HepG2 (cell line): ENCODE measurements around the gene RAB27B. TPM values are rescaled to one million over a fixed set of nuclear protein-coding genes. Genes with fewer than 3 reads are reported as not detected.

Source experiments
- ATAC-seq: fragments of 200-7000 bp; cut with Tn5 transposase; 3 replicates; pipeline ENCODE4 v1.9.1; 2020; ENCODE audit warnings: mild to moderate bottlenecking, moderate library complexity
- BruUV-seq: library from RNA; stranded (reverse); fragments of 400-500 nt; replicated peaks from 2 replicates; lab custom pipeline; 2021; lab: Mats Ljungman, UMichigan
- CTCF ChIA-PET: fragments of 300-600 bp; formaldehyde crosslinking; extraction: SDS; loops from one replicate; lab custom pipeline; 2021; ENCODE audit warnings: low total read pairs, inconsistent platforms, low intra/inter-chr PET ratio; lab: Yijun Ruan, JAX
- POLR2A ChIA-PET: fragments of 350-600 bp; sonication (Branson Sonifier 250); formaldehyde crosslinking; loops from one replicate; lab custom pipeline; 2020; ENCODE audit warnings: antibody characterized with exemption, inconsistent platforms; lab: Yijun Ruan, JAX
- DNase-seq: peaks from one replicate; pipeline ENCODE4 v3.0.0-alpha.2; 2015; ENCODE audit warnings: low spot score
- FAIRE-seq: peaks from 3 replicates; lab custom pipeline; 2011; peaks lifted over from hg19 to GRCh38; lab: Jason Lieb, UNC
- H2AFZ ChIP-seq: one replicate; pipeline ENCODE4 v1.6.1; 2011; ENCODE audit warnings: low read length, inconsistent platforms
- H3K27ac ChIP-seq: fragments of 300-600 bp; 3 replicates; pipeline ENCODE4 v1.8.0; 2011; ENCODE audit warnings: mixed run types, mild to moderate bottlenecking, mixed read lengths, low read length, inconsistent platforms; ENCODE audit not compliant: insufficient read depth; ENCODE audit errors: extremely low read length
- H3K27me3 ChIP-seq, 2 experiments: fragments of 200-600 bp in 1 of 2; 2 replicates in 1 of 2; 3 replicates in 1 of 2; pipeline versions ENCODE4 v1.6.0 to v1.8.0; 2011; ENCODE audit warnings: low read length in 2 of 2, mild to moderate bottlenecking in 2 of 2, moderate library complexity in 2 of 2, inconsistent platforms in 1 of 2; ENCODE audit not compliant: insufficient read depth in 2 of 2, control insufficient read depth in 1 of 2
- H3K36me3 ChIP-seq, 2 experiments: fragments of 200-600 bp in 1 of 2; replicated peaks in 1 of 2; 2 replicates in 1 of 2; 3 replicates in 1 of 2; pipeline versions ENCODE4 v1.5.1 to v1.8.0; 2011; ENCODE audit warnings: low read length in 2 of 2, inconsistent platforms in 1 of 2; ENCODE audit not compliant: insufficient read depth in 2 of 2, control insufficient read depth in 1 of 2
- H3K4me1 ChIP-seq: 2 replicates; pipeline ENCODE4 v1.5.1; 2012; ENCODE audit warnings: low read length, inconsistent platforms; ENCODE audit not compliant: insufficient read depth
- H3K4me2 ChIP-seq: 2 replicates; pipeline ENCODE4 v1.6.0; 2011; ENCODE audit warnings: low read depth, low read length, inconsistent platforms
- H3K4me3 ChIP-seq, 3 experiments: fragments of 200-600 bp in 1 of 3; sonication (generic), shearing (Covaris generic) in 1 of 3; replicated peaks in 1 of 3; 2 replicates each; pipeline ENCODE4 v1.5.1; 2011 to 2016; ENCODE audit warnings: low read length in 3 of 3, inconsistent platforms in 2 of 3, low read depth in 2 of 3, mild to moderate bottlenecking in 2 of 3, control low read depth in 1 of 3, mixed read lengths in 1 of 3; ENCODE audit not compliant: insufficient read depth in 1 of 3
- H3K79me2 ChIP-seq: one replicate; pipeline ENCODE4 v1.6.1; 2011; ENCODE audit warnings: low read length, inconsistent platforms; ENCODE audit not compliant: insufficient read depth
- H3K9ac ChIP-seq: 2 replicates; pipeline ENCODE4 v1.6.0; 2011; ENCODE audit warnings: mild to moderate bottlenecking, low read depth, low read length, inconsistent platforms; ENCODE audit not compliant: insufficient read depth
- H3K9me3 ChIP-seq: 2 replicates; pipeline ENCODE4 v1.5.1; 2012; ENCODE audit warnings: mild to moderate bottlenecking, low read length
- H4K20me1 ChIP-seq: 2 replicates; pipeline ENCODE4 v1.6.0; 2011; ENCODE audit warnings: inconsistent platforms, mild to moderate bottlenecking, low read length, moderate library complexity; ENCODE audit not compliant: insufficient read depth
- GABPB1 ChIP-seq: IDR thresholded peaks from 2 replicates; pipeline ENCODE4 v1.6.1; 2016; ENCODE audit warnings: mild to moderate bottlenecking, missing genetic modification reagents, moderate library complexity, missing compliant biosample characterization
- MED1 ChIP-seq: sonication (generic); formaldehyde crosslinking; IDR thresholded peaks from 2 replicates; pipeline ENCODE4 v1.4.0; 2020; ENCODE audit warnings: missing genetic modification reagents
- RFXAP ChIP-seq: sonication (generic); formaldehyde crosslinking; IDR thresholded peaks from 2 replicates; pipeline ENCODE4 v1.4.0; 2020; ENCODE audit warnings: missing genetic modification reagents, borderline replicate concordance
- TMF1 ChIP-seq: sonication (generic); formaldehyde crosslinking; IDR thresholded peaks from 2 replicates; pipeline ENCODE4 v1.8.1; 2022; ENCODE audit warnings: low read depth, missing genetic modification reagents
- TOE1 ChIP-seq: sonication (generic); formaldehyde crosslinking; IDR thresholded peaks from 2 replicates; pipeline ENCODE4 v1.4.0; 2020; ENCODE audit warnings: mild to moderate bottlenecking, missing genetic modification reagents
- ZFX ChIP-seq: sonication (generic); formaldehyde crosslinking; IDR thresholded peaks from 2 replicates; pipeline ENCODE4 v1.4.0; 2020; ENCODE audit warnings: mild to moderate bottlenecking, low read depth, missing genetic modification reagents, moderate library complexity
- ZNF558 ChIP-seq: sonication (generic); formaldehyde crosslinking; IDR thresholded peaks from 2 replicates; pipeline ENCODE4 v1.9.0; 2022; ENCODE audit warnings: mild to moderate bottlenecking, missing genetic modification reagents, borderline replicate concordance
- ZNF879 ChIP-seq: sonication (generic); formaldehyde crosslinking; IDR thresholded peaks from 2 replicates; pipeline ENCODE4 v1.8.1; 2023; ENCODE audit warnings: missing genetic modification reagents
- WGBS: methylation state at CpG from one replicate; pipeline ENCODE4 v1.1.6; 2017; ENCODE audit warnings: low lambda C conversion rate; 5-methylcytosine and 5-hydroxymethylcytosine counted together
- in situ Hi-C: cut with HindIII; loops from 2 replicates; pipeline ENCODE4 v1.10.0; 2017; ENCODE audit warnings: low pct_unique_long_range_greater_than_20kb; ENCODE audit not compliant: extremely low pct_ligation_motif_present
- intact Hi-C: fragments of 100-400 bp; cut with micrococcal nuclease; formaldehyde crosslinking; loops from one replicate; pipeline ENCODE4 v1.10.0; 2022; ENCODE audit not compliant: unreplicated experiment
- polyA plus RNA-seq, 8 experiments: library from polyadenylated mRNA; depleted of rRNA in 3 of 8; stranded (reverse) in 7 of 8; unstranded in 1 of 8; fragments of >200 nt; fragmentation: Illumina TruSeq in 4 of 8; extraction: Trizol in 4 of 8; gene quantifications; 2 replicates each; pipeline versions ENCODE4 v1.2.1 to v1.2.3, GENCODE V29; 2011 to 2016; ENCODE audit warnings: low read depth in 4 of 8, missing spikeins in 1 of 8, mixed read lengths in 1 of 8; ENCODE audit not compliant: insufficient read depth in 1 of 8
- total RNA-seq, 5 experiments: library from RNA; depleted of rRNA; stranded (reverse); fragments of >200 nt; fragmentation: Illumina TruSeq; extraction: Trizol; gene quantifications; 2 replicates each; pipeline ENCODE4 v1.2.3, GENCODE V29; 2016; ENCODE audit warnings: low read depth in 1 of 5
- TF ChIP-seq, protein P1 (sequence below): IDR thresholded peaks from 2 replicates; pipeline ENCODE4 v1.6.1; 2012; ENCODE audit warnings: inconsistent platforms
- TF ChIP-seq, protein P2 (sequence below): sonication (generic); formaldehyde crosslinking; IDR thresholded peaks from 2 replicates; pipeline ENCODE4 v1.4.0; 2020; ENCODE audit warnings: missing genetic modification reagents
- TF ChIP-seq, protein P3 (sequence below): sonication (generic); formaldehyde crosslinking; IDR thresholded peaks from 2 replicates; pipeline ENCODE4 v1.4.0; 2020; ENCODE audit warnings: missing genetic modification reagents

The RAB27B gene
- total and polyA plus RNA-seq, 2 of the 13 experiments (the other 11 are each of a cell fraction or from before 2014, with no cell fraction given), result not detected

DNA sequence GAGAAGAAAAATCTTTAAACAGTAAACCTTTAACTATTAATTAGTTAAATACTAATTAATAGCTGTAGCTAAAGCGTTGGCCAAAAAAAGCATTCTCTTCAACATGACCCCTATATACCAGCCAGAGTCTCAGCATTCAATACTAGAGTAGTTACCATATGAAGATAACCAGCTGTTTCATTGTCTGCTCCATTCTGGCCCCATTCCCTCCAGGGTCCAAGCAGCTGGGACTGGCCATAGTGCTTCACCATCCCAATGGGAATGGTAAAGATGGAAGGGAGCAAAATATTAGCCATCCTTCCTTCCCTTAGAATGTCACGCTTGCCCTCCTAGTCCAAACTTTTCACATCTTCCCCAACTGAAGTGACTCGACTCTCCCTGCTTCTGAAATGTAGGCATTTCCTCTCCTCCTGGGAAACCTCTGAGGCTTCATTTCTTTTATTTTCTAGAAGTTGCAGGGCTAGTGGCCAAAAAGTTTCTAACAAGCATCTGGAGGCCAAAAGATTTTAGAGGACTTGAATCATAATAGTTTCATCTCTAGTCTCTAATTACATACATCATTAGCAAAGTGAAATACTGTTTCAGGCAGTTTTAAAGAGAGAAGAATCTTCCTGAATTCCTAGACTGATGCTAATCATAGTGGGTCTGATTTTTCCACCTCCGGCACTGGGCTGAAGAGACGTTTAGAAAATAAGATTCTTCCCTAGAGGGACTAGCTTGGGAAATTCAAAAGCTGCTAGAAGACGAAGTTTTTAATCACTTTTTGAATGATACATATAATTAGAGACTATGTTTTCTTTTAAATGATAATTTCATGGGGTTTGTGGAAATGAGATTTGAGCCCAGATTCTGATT lies 78.3 kb downstream of the RAB27B start (continued):
- TF ChIP-seq, protein P1, sequence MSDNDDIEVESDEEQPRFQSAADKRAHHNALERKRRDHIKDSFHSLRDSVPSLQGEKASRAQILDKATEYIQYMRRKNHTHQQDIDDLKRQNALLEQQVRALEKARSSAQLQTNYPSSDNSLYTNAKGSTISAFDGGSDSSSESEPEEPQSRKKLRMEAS, result no peak

DNA sequence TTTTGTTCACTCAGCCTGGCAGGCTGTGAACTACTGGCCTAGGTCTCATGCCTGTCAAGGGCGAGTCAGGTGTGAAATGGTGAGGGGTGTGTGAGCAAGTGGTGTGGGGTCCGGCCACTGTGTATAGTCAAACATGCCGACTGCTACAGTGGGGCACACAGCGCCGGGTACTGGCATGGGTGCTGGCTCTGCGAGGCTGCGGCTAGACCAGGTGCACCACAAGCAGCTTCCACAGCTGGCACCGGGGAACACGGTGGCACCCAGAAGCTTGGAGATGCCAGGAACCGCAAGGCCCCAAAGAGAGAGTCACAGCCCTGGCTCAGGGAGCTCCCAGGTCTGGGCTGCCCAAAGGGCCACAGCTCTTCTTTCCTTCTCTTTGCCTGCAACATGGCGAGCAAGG lies 81.3 kb downstream of the RAB27B start:
- H3K27me3 ChIP-seq, result no peaks in the 10 kb centered on the region; a peak in 1 of 5 replicates
- H3K9me3 ChIP-seq, result no peaks in the 10 kb centered on the region
- no peak overlapping the region for H3K4me2 ChIP-seq
- H3K79me2 ChIP-seq, result no peaks in the 10 kb centered on the region
- ATAC-seq (no peak), DNase-seq (no peak), FAIRE-seq (no peak)
- H3K27ac ChIP-seq, result no peak overlapping the region
- WGBS, result 74% methylated on average over 5 of the region's 11 CpGs
- no peak overlapping the region for H2AFZ ChIP-seq
- no peaks in the 10 kb centered on the region for H3K36me3 ChIP-seq
- no peaks in the 10 kb centered on the region for H4K20me1 ChIP-seq
- no peaks in the 10 kb centered on the region for H3K4me1 ChIP-seq
- TF ChIP-seq, protein P2, sequence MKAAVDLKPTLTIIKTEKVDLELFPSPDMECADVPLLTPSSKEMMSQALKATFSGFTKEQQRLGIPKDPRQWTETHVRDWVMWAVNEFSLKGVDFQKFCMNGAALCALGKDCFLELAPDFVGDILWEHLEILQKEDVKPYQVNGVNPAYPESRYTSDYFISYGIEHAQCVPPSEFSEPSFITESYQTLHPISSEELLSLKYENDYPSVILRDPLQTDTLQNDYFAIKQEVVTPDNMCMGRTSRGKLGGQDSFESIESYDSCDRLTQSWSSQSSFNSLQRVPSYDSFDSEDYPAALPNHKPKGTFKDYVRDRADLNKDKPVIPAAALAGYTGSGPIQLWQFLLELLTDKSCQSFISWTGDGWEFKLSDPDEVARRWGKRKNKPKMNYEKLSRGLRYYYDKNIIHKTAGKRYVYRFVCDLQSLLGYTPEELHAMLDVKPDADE (CRISPR knock-in tag), result no peak
- TF ChIP-seq TMF1 (CRISPR knock-in tag), result no peak
- no peak for TF ChIP-seq RFXAP (CRISPR knock-in tag)
- TF ChIP-seq MED1 (CRISPR knock-in tag), result no peak
- TF ChIP-seq ZNF879 (CRISPR knock-in tag), result no peak
- no peak for TF ChIP-seq TOE1
- no peak for TF ChIP-seq GABPB1 (CRISPR knock-in tag)
- TF ChIP-seq, protein P3, sequence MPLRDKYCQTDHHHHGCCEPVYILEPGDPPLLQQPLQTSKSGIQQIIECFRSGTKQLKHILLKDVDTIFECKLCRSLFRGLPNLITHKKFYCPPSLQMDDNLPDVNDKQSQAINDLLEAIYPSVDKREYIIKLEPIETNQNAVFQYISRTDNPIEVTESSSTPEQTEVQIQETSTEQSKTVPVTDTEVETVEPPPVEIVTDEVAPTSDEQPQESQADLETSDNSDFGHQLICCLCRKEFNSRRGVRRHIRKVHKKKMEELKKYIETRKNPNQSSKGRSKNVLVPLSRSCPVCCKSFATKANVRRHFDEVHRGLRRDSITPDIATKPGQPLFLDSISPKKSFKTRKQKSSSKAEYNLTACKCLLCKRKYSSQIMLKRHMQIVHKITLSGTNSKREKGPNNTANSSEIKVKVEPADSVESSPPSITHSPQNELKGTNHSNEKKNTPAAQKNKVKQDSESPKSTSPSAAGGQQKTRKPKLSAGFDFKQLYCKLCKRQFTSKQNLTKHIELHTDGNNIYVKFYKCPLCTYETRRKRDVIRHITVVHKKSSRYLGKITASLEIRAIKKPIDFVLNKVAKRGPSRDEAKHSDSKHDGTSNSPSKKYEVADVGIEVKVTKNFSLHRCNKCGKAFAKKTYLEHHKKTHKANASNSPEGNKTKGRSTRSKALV (CRISPR knock-in tag), result no peak
- no peak for TF ChIP-seq ZFX
- no peak for TF ChIP-seq ZNF558
- TF ChIP-seq, protein P1, result no peak
- POLR2A ChIA-PET, result no interaction called here
- BruUV-seq, result no TSS peak
- H3K4me3 ChIP-seq, result no peak overlapping the region
- H3K9ac ChIP-seq, result no peak overlapping the region
- in situ Hi-C loops, result no loop called here
- CTCF ChIA-PET, result no interaction called here
- intact Hi-C loops, result no loop called here
